Activated CD4-positive, alpha-beta T cell treated with anti-CD3 and anti-CD28 coated beads, Interleukin-2, amount 10 ng/mL, durations not matched to agents 7 days and 5 days (primary cell): ENCODE data around the gene HMOX1. TPM values are rescaled to one million over a fixed set of nuclear protein-coding genes. Genes with fewer than 3 reads are reported as not detected.
"Not testable (repeated sequence)": the region's sequence is repeated elsewhere in the genome, so short reads cannot be mapped to it uniquely, and the experiment has no call there.

ENCODE experiments used
- CTCF ChIA-PET: fragments of 350-600 bp; sonication (Branson Sonifier 250); formaldehyde crosslinking; loops from one replicate; lab custom pipeline; 2021; ENCODE audit warnings: antibody characterized with exemption; lab: Charles Lee
- POLR2A ChIA-PET: fragments of 350-600 bp; sonication (Branson Sonifier 250); formaldehyde crosslinking; loops from one replicate; lab custom pipeline; 2021; ENCODE audit warnings: antibody characterized with exemption; lab: Charles Lee
- DNase-seq: peaks from one replicate; pipeline ENCODE4 v3.0.0-alpha.2; 2020
- H3K27ac Mint-ChIP-seq: one replicate; pipeline ENCODE4 v1.8.0; 2021; ENCODE audit warnings: mild to moderate bottlenecking, moderate library complexity, mixed read lengths
- H3K27me3 Mint-ChIP-seq: one replicate; pipeline ENCODE4 v1.8.0; 2021; ENCODE audit warnings: mixed read lengths
- H3K36me3 Mint-ChIP-seq: one replicate; pipeline ENCODE4 v1.8.0; 2021; ENCODE audit warnings: low read depth, mixed read lengths
- H3K4me1 Mint-ChIP-seq: one replicate; pipeline ENCODE4 v1.8.0; 2021; ENCODE audit warnings: mixed read lengths
- H3K4me3 Mint-ChIP-seq: one replicate; pipeline ENCODE4 v1.8.0; 2021; ENCODE audit warnings: mild to moderate bottlenecking, moderate library complexity, mixed read lengths
- H3K9me3 Mint-ChIP-seq: one replicate; pipeline ENCODE4 v1.8.0; 2021; ENCODE audit warnings: mixed read lengths
- microRNA-seq: library from miRNA; unstranded; fragments of <30 nt; microRNA quantifications from one replicate; pipeline ENCODE4 v1.2.0, GENCODE V29; 2021; ENCODE audit warnings: borderline microRNAs expressed, borderline replicate concordance
- total RNA-seq, 2 experiments: library from RNA; stranded (reverse); gene quantifications; one replicate each; pipeline ENCODE4 v1.2.3, GENCODE V29; 2021

The HMOX1 gene
- total RNA-seq, 2 experiments from 2014 or later, result 0.31 to 0.32 TPM

GRCh38 chr22:35434061-35434710 is 53.3 kb downstream of the HMOX1 start:
- Mint-ChIP-seq H3K4me3 (no peak overlapping the region), H3K27me3 (no peaks in the 10 kb centered on the region), H3K36me3 (peaks cover 60% of the 10 kb centered on the region), H3K9me3 (peaks cover 4% of the 10 kb centered on the region), H3K4me1 (peaks cover 2% of the 10 kb centered on the region), H3K27ac (peak overlapping the region; percentile 55)
- ChIA-PET CTCF (interaction anchor here (0.6 kb wide), 2 partner anchors 12 to 18 kb away, joined by 3 read pairs; no protein-coding TSS in a partner anchor), POLR2A (no interaction called here)
- DNase-seq, result no peak

- peaks cover 55% of the 10 kb centered on the region for H3K36me3 Mint-ChIP-seq
- no peak for DNase-seq
- CTCF ChIA-PET, result interaction anchor here (0.7 kb wide), 1 partner anchor 12 kb away, joined by 6 read pairs; no protein-coding TSS in a partner anchor
- H3K27ac Mint-ChIP-seq, result no peak overlapping the region
- peaks cover 2% of the 10 kb centered on the region for H3K4me1 Mint-ChIP-seq
- peaks cover 4% of the 10 kb centered on the region for H3K9me3 Mint-ChIP-seq
- no peaks in the 10 kb centered on the region for H3K27me3 Mint-ChIP-seq
- no peak overlapping the region for H3K4me3 Mint-ChIP-seq
- POLR2A ChIA-PET, result no interaction called here
These were observed 54.4 kb downstream of the HMOX1 start for GRCh38 chr22:35435201-35435740.

- DNase-seq, result no peak
- Mint-ChIP-seq H3K4me1 (peaks cover 2% of the 10 kb centered on the region), H3K27me3 (no peaks in the 10 kb centered on the region), H3K27ac (no peak overlapping the region), H3K36me3 (peaks cover 53% of the 10 kb centered on the region), H3K9me3 (peaks cover 4% of the 10 kb centered on the region), H3K4me3 (no peak overlapping the region)
- CTCF ChIA-PET, result no interaction called here
- POLR2A ChIA-PET, result no interaction called here
These were observed 55.5 kb downstream of the HMOX1 start for GRCh38 chr22:35436421-35436820.

- Mint-ChIP-seq H3K9me3 (peaks cover 4% of the 10 kb centered on the region), H3K27me3 (no peaks in the 10 kb centered on the region), H3K4me1 (peaks cover 2% of the 10 kb centered on the region), H3K27ac (no peak overlapping the region), H3K4me3 (no peak overlapping the region), H3K36me3 (peaks cover 47% of the 10 kb centered on the region)
- DNase-seq, result no peak
- CTCF ChIA-PET, result no interaction called here
- POLR2A ChIA-PET, result no interaction called here
These were observed 56.2 kb downstream of the HMOX1 start for GRCh38 chr22:35437049-35437448.

GRCh38 chr22:35438673-35439364 is 57.9 kb downstream of the HMOX1 start:
- H3K4me1 Mint-ChIP-seq, CTCF ChIA-PET, DNase-seq, H3K27ac Mint-ChIP-seq, H3K27me3 Mint-ChIP-seq, POLR2A ChIA-PET, H3K9me3 Mint-ChIP-seq, H3K4me3 Mint-ChIP-seq: not testable (repeated sequence)
- H3K36me3 Mint-ChIP-seq, result peaks cover 30% of the 10 kb centered on the region

GRCh38 chr22:35439365-35439717 is 58.4 kb downstream of the HMOX1 start:
- POLR2A ChIA-PET, result no interaction called here
- no peaks in the 10 kb centered on the region for H3K27me3 Mint-ChIP-seq
- CTCF ChIA-PET, result no interaction called here
- DNase-seq, result no peak
- no peak overlapping the region for H3K27ac Mint-ChIP-seq
- H3K4me1 Mint-ChIP-seq, result peaks cover 5% of the 10 kb centered on the region
- H3K36me3 Mint-ChIP-seq, result peaks cover 25% of the 10 kb centered on the region
- no peak overlapping the region for H3K4me3 Mint-ChIP-seq
- H3K9me3 Mint-ChIP-seq, result peaks cover 2% of the 10 kb centered on the region

- H3K4me3 Mint-ChIP-seq, result no peak overlapping the region
- CTCF ChIA-PET, result no interaction called here
- H3K9me3 Mint-ChIP-seq, result peaks cover 2% of the 10 kb centered on the region
- no peak overlapping the region for H3K27ac Mint-ChIP-seq
- H3K4me1 Mint-ChIP-seq, result peaks cover 3% of the 10 kb centered on the region
- H3K27me3 Mint-ChIP-seq, result no peaks in the 10 kb centered on the region
- H3K36me3 Mint-ChIP-seq, result peaks cover 21% of the 10 kb centered on the region
- DNase-seq, result no peak
- POLR2A ChIA-PET, result no interaction called here
These were observed 59.2 kb downstream of the HMOX1 start for GRCh38 chr22:35440129-35440528.

GRCh38 chr22:35441489-35442100 is 60.7 kb downstream of the HMOX1 start:
- ChIA-PET CTCF (no interaction called here), POLR2A (no interaction called here)
- H3K9me3 Mint-ChIP-seq, result peaks cover 2% of the 10 kb centered on the region
- peaks cover 20% of the 10 kb centered on the region for H3K36me3 Mint-ChIP-seq
- no peaks in the 10 kb centered on the region for H3K27me3 Mint-ChIP-seq
- peaks cover 3% of the 10 kb centered on the region for H3K4me1 Mint-ChIP-seq
- H3K4me3 Mint-ChIP-seq, result no peak overlapping the region
- H3K27ac Mint-ChIP-seq, result no peak overlapping the region
- DNase-seq, result no peak

- POLR2A ChIA-PET, result no interaction called here
- H3K4me1 Mint-ChIP-seq, result peaks cover 3% of the 10 kb centered on the region
- H3K27me3 Mint-ChIP-seq, result no peaks in the 10 kb centered on the region
- no peak for DNase-seq
- H3K9me3 Mint-ChIP-seq, result peaks cover 2% of the 10 kb centered on the region
- H3K27ac Mint-ChIP-seq, result no peak overlapping the region
- CTCF ChIA-PET, result interaction anchor here (0.6 kb wide), 1 partner anchor 496 kb away, joined by 3 read pairs; no protein-coding TSS in a partner anchor
- peaks cover 19% of the 10 kb centered on the region for H3K36me3 Mint-ChIP-seq
- no peak overlapping the region for H3K4me3 Mint-ChIP-seq
These were observed 61.6 kb downstream of the HMOX1 start for GRCh38 chr22:35442471-35442870.

GRCh38 chr22:35443338-35443737 is 62.4 kb downstream of the HMOX1 start:
- no peak for DNase-seq
- Mint-ChIP-seq H3K27ac (no peak overlapping the region), H3K4me3 (no peak overlapping the region), H3K27me3 (no peaks in the 10 kb centered on the region), H3K36me3 (peaks cover 16% of the 10 kb centered on the region), H3K4me1 (peaks cover 9% of the 10 kb centered on the region), H3K9me3 (no peaks in the 10 kb centered on the region)
- CTCF ChIA-PET, result no interaction called here
- POLR2A ChIA-PET, result no interaction called here

Small RNA genes lying within 50 kb of the gene (microRNA-seq; reads per million reads assigned to microRNA genes)
- gene MIR3909 (5.5 reads per million, percentile 28 among the genes with 10 or more reads in this experiment), gene MIR6069 (not detected)

Other genes with a start within 250 kb of the HMOX1 start
- gene HMGXB4, start 123.6 kb upstream of the HMOX1 start, total RNA-seq, result 10 to 100 TPM; 32.2 to 35.5 TPM
- gene TOM1, start 81.2 kb upstream of the HMOX1 start, total RNA-seq, result 10 to 100 TPM; 30.0 to 37.8 TPM
- gene MCM5, start 19.0 kb downstream of the HMOX1 start, total RNA-seq, result 100 to 1,000 TPM; 208 to 233 TPM
- not detected for gene RASD2, start 159.7 kb downstream of the HMOX1 start, total RNA-seq
- gene MB, start 236.2 kb downstream of the HMOX1 start, total RNA-seq, result under 1 TPM in 1 of 2 experiments, not detected in 1; 0.20 TPM